DND-41 (cell line): ENCODE results near the gene UQCC2.

Source experiments
- ATAC-seq: fragments of 200-7000 bp; cut with Tn5 transposase; 3 replicates; pipeline ENCODE4 v1.9.1; 2021; ENCODE audit warnings: low read depth; ENCODE audit not compliant: insufficient read depth
- DNase-seq: peaks from one replicate; pipeline ENCODE4 v3.0.0-alpha.2; 2020
- H2AFZ ChIP-seq: 2 replicates; pipeline ENCODE4 v1.6.0; 2012; ENCODE audit warnings: low read depth, low read length
- H3K27ac ChIP-seq: 2 replicates; pipeline ENCODE4 v1.5.1; 2012; ENCODE audit warnings: low read length, inconsistent platforms
- H3K27me3 ChIP-seq: fragments of 200-600 bp; sonication (generic); 2 replicates; pipeline ENCODE4 v1.6.0; 2012; ENCODE audit warnings: low read length, mild to moderate bottlenecking, inconsistent platforms; ENCODE audit not compliant: insufficient read depth, poor library complexity
- H3K36me3 ChIP-seq: 2 replicates; pipeline ENCODE4 v1.5.1; 2012; ENCODE audit warnings: low read length, inconsistent platforms; ENCODE audit not compliant: insufficient read depth
- H3K4me1 ChIP-seq: 2 replicates; pipeline ENCODE4 v1.5.1; 2012; ENCODE audit warnings: mild to moderate bottlenecking, low read length; ENCODE audit not compliant: insufficient read depth
- H3K4me2 ChIP-seq: 2 replicates; pipeline ENCODE4 v1.6.0; 2012; ENCODE audit warnings: mild to moderate bottlenecking, moderate library complexity, low read length, inconsistent platforms; ENCODE audit not compliant: insufficient read depth
- H3K4me3 ChIP-seq, 2 experiments: fragments of 200-600 bp in 1 of 2; shearing (Covaris generic) in 1 of 2; 2 replicates each; pipeline ENCODE4 v1.5.1; 2012 to 2016; ENCODE audit warnings: inconsistent platforms in 2 of 2, low read length in 2 of 2, mild to moderate bottlenecking in 2 of 2, low read depth in 1 of 2, moderate library complexity in 1 of 2
- H3K79me2 ChIP-seq: 2 replicates; pipeline ENCODE4 v1.6.0; 2012; ENCODE audit warnings: low read length, inconsistent platforms; ENCODE audit not compliant: insufficient read depth
- H3K9ac ChIP-seq: 2 replicates; pipeline ENCODE4 v1.6.0; 2012; ENCODE audit warnings: low read depth, mild to moderate bottlenecking, inconsistent platforms, low read length, moderate library complexity
- H3K9me3 ChIP-seq: 2 replicates; pipeline ENCODE4 v1.5.1; 2012; ENCODE audit warnings: low read length, moderate library complexity, mild to moderate bottlenecking, inconsistent platforms; ENCODE audit not compliant: insufficient read depth, severe bottlenecking
- H4K20me1 ChIP-seq: 2 replicates; pipeline ENCODE4 v1.6.0; 2012; ENCODE audit warnings: low read length; ENCODE audit not compliant: insufficient read depth
- EZH2 ChIP-seq: IDR thresholded peaks from 3 replicates; pipeline ENCODE4 v1.6.1; 2012; ENCODE audit warnings: borderline replicate concordance, low read depth, mild to moderate bottlenecking, moderate library complexity, low read length, inconsistent platforms; ENCODE audit not compliant: severe bottlenecking
- TF ChIP-seq, protein P1 (sequence below): IDR thresholded peaks from 2 replicates; pipeline ENCODE4 v1.5.1; 2012; ENCODE audit warnings: borderline replicate concordance, low read length, moderate library complexity, mild to moderate bottlenecking; ENCODE audit not compliant: poor library complexity, severe bottlenecking; ENCODE audit errors: extremely low read depth

Gene UQCC2

DNA sequence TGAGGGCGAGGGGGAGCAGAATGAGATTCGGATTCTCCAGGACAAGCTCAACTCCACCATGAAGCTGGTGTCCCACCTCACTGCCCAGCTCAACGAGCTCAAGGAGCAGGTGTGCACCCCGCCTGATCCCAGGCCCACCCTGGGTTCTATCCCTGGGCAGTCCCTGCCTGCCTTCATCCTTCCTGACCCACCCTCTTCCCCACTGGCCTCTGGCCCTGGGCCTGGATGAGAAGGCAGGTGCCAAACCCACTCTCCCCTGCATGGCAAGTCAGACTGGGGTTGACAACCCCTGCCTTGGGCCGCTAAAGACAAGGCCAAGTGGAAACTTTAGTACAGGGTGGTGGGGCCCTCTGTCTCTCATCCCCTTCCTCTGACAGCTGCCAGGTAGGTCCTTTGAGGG, 16.5 kb downstream of the UQCC2 start:
- TF ChIP-seq EZH2: no peak
- TF ChIP-seq, protein P1, sequence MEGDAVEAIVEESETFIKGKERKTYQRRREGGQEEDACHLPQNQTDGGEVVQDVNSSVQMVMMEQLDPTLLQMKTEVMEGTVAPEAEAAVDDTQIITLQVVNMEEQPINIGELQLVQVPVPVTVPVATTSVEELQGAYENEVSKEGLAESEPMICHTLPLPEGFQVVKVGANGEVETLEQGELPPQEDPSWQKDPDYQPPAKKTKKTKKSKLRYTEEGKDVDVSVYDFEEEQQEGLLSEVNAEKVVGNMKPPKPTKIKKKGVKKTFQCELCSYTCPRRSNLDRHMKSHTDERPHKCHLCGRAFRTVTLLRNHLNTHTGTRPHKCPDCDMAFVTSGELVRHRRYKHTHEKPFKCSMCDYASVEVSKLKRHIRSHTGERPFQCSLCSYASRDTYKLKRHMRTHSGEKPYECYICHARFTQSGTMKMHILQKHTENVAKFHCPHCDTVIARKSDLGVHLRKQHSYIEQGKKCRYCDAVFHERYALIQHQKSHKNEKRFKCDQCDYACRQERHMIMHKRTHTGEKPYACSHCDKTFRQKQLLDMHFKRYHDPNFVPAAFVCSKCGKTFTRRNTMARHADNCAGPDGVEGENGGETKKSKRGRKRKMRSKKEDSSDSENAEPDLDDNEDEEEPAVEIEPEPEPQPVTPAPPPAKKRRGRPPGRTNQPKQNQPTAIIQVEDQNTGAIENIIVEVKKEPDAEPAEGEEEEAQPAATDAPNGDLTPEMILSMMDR: no peak
- Histone ChIP-seq H3K79me2 (no peaks in the 10 kb centered on the region), H3K4me2 (no peak overlapping the region), H4K20me1 (peaks cover 23% of the 10 kb centered on the region), H3K4me3 (no peak overlapping the region), H3K27ac (no peak overlapping the region), H3K9me3 (no peaks in the 10 kb centered on the region), H2AFZ (no peak overlapping the region), H3K4me1 (no peaks in the 10 kb centered on the region), H3K36me3 (peaks cover 98% of the 10 kb centered on the region), H3K9ac (no peak overlapping the region), H3K27me3 (no peaks in the 10 kb centered on the region)
- DNase-seq (no peak), ATAC-seq (no peak; the same call in 2 of the 3 replicates)

DNA sequence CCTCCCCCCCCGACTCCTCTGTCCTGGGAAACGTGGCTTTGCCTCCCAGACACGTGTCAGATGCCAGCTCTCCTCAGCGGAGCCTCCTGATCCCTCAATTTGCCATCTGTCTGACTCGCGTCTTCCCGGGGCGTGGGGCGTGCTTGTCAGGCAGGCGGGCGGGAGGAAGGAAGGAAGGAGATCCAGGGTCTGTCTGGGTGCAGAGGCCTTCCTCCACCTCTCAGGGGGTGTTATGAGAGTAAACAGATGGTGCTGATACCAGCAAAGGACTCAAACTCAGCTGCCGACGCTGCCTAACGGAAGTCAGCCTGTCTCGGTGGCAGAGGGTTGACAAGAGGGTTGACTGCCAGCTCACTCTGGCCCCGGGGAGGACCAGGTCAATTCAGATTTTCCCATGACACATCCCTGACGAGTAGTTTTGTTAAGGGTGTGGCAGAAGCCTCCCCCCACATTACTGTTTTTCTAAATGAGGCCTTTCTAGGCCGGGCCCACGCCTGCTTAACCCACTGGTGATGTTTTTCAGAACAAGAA, 17.0 kb downstream of the UQCC2 start:
- no peak overlapping the region for H3K4me3 ChIP-seq
- no peak overlapping the region for H3K9ac ChIP-seq
- H3K27me3 ChIP-seq: no peaks in the 10 kb centered on the region
- no peak overlapping the region for H3K27ac ChIP-seq
- H3K36me3 ChIP-seq: peaks cover 98% of the 10 kb centered on the region
- no peak for ATAC-seq
- H3K4me2 ChIP-seq: no peak overlapping the region
- no peak overlapping the region for H2AFZ ChIP-seq
- no peaks in the 10 kb centered on the region for H3K79me2 ChIP-seq
- peaks cover 26% of the 10 kb centered on the region for H4K20me1 ChIP-seq
- TF ChIP-seq, protein P1: no peak
- no peak for TF ChIP-seq EZH2
- no peaks in the 10 kb centered on the region for H3K9me3 ChIP-seq
- no peak for DNase-seq
- no peaks in the 10 kb centered on the region for H3K4me1 ChIP-seq

DNA sequence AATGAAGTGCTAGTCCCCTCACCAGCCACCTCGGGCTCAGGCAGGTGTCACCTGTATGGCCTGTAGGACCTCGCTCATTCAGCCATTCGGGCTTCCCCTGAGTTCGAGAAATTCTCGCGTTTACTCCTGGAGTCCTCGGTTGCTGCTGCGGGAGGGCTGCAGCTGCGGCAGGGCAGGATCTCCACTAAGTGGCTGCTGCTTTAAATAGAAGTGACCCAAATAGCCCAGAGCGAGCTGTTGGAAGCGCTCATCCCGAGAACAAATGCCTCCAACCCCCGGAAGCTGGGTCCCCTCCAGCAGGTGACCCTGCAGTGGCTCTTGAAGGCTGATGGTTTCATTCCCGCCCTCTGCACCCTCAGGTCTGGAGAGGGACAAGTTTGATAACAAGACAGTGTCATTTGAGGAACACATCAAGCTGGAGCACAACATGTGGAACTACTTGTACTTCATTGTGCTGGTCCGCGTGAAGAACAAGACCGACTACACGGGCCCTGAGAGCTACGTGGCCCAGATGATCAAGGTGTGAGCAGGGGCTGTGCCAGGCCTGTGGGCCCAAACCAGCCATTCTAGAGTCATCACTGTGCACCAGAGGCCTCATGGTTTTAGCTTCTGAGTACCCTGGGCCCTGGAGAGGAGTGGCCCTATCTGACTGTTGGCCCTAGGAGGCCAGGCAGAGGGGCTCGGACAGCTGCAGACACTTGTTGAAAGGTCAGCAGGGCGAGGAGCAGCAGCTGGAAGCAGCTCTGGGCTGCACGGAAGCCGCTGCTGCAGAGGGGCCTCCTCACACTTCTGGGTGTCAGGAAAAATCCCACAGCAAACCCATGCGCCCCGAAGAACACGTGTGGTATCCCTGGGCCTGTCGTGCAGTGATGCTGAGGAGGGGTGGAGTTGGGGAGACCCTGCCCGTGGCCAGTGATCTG, 18.1 kb downstream of the UQCC2 start:
- H3K36me3 ChIP-seq: peaks cover 100% of the 10 kb centered on the region
- H4K20me1 ChIP-seq: peaks cover 25% of the 10 kb centered on the region
- ATAC-seq (no peak), DNase-seq (no peak)
- TF ChIP-seq EZH2: no peak
- no peaks in the 10 kb centered on the region for H3K79me2 ChIP-seq
- H3K4me2 ChIP-seq: no peak overlapping the region
- H3K9ac ChIP-seq: no peak overlapping the region
- H3K4me3 ChIP-seq: no peak overlapping the region
- no peaks in the 10 kb centered on the region for H3K27me3 ChIP-seq
- no peak overlapping the region for H2AFZ ChIP-seq
- H3K4me1 ChIP-seq: no peaks in the 10 kb centered on the region
- H3K9me3 ChIP-seq: no peaks in the 10 kb centered on the region
- no peak overlapping the region for H3K27ac ChIP-seq

DNA sequence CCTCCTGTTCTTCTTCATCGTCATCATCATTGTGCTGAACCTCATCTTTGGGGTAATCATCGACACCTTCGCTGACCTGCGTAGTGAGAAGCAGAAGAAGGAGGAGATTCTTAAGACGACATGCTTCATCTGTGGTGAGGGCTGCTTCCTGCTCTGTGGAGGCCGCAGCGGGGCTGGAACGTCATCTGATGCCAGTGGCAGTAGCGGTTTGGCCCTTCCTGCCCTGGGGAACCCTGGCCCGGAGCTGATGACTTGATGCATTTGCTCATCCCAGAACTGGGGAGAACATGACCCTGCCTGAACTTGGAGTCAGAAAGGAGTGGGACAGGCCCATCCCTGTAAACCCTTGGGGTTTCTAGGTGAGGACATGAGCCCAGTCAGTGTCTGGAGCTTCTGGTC, 18.7 kb downstream of the UQCC2 start:
- DNase-seq (no peak), ATAC-seq (no peak)
- H3K4me3 ChIP-seq: no peak overlapping the region
- no peak overlapping the region for H3K9ac ChIP-seq
- H3K36me3 ChIP-seq: peaks cover 99% of the 10 kb centered on the region
- H3K4me1 ChIP-seq: no peaks in the 10 kb centered on the region
- no peak overlapping the region for H3K4me2 ChIP-seq
- H4K20me1 ChIP-seq: peaks cover 20% of the 10 kb centered on the region
- no peak for TF ChIP-seq EZH2
- TF ChIP-seq, protein P1: no peak
- H3K27ac ChIP-seq: no peak overlapping the region
- H2AFZ ChIP-seq: no peak overlapping the region
- H3K79me2 ChIP-seq: no peaks in the 10 kb centered on the region
- no peaks in the 10 kb centered on the region for H3K27me3 ChIP-seq
- no peaks in the 10 kb centered on the region for H3K9me3 ChIP-seq
